ENCODE results near the gene HYAL1. TPM values are rescaled to one million over a fixed set of nuclear protein-coding genes. Genes with fewer than 3 reads are reported as not detected.

Gene HYAL1
- total and polyA plus RNA-seq, 4 donors = 1.6 to 9.3 (median 4.3) TPM

DNA sequence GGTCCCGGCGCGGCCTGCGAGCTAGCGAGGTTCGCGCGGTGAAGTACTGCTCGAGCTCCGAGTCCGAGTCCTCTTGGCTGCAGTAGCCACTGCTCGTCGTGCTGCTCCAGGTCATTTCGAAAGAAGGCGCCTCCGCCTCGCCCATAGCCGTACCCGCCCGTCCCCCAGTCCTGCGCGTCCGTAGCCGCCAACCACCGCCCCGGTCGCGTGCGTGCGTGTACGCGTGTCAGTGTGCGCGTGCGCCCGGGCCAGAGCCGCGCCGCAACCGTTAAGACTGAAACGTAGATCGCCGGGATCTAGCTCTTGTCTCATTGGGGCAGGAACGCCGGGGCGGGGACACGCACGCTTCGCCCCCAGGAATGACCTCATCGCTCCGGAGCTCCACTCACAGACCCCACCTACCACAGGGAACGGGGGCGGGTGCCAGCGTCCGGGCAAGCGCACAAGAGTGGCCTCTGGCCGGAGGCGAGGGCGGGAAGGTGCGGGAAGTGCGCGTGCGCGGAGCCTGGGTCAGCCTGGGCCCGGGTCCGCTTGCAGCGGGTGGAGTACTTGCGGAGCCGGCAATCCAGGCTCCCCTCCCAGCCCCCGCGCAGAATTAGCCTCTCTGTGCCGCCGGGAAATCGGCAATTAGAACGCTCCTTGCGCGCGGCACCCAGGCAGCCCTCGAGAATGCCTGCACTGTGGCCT lies 33.9 kb upstream of the HYAL1 start:
- WGBS, 2 donors = 0% methylated on average over 67 to 79 of the region's 79 CpGs
- Histone ChIP-seq H3K4me3 (ENCODE audit: low read length in 2 of 2) (peak overlapping the region; percentile 51 to 78), H3K4me1 (ENCODE audit: control insufficient read depth in 1 of 2, insufficient read depth in 2 of 2, low read length in 2 of 2) (peaks cover 0 to 5% of the 10 kb centered on the region in 2 donors), H3K27me3 (ENCODE audit: control insufficient read depth in 1 of 2, insufficient read depth in 2 of 2, low read length in 1 of 2) (no peaks in the 10 kb centered on the region), H3K36me3 (ENCODE audit: control insufficient read depth in 1 of 2, insufficient read depth in 2 of 2, low read length in 1 of 2) (no peaks in the 10 kb centered on the region), H3K9me3 (ENCODE audit: control insufficient read depth, low read length) (no peaks in the 10 kb centered on the region), H3K27ac (ENCODE audit: low read depth in 1 of 2, low read length in 2 of 2) (peak overlapping the region; percentile 17 to 86)
- intact Hi-C loops (cut with DNase I) = no loop called here
- DNase-seq = peak; percentile 100
- peak; percentile 93 for ATAC-seq (ENCODE audit: low FRiP score)

DNA sequence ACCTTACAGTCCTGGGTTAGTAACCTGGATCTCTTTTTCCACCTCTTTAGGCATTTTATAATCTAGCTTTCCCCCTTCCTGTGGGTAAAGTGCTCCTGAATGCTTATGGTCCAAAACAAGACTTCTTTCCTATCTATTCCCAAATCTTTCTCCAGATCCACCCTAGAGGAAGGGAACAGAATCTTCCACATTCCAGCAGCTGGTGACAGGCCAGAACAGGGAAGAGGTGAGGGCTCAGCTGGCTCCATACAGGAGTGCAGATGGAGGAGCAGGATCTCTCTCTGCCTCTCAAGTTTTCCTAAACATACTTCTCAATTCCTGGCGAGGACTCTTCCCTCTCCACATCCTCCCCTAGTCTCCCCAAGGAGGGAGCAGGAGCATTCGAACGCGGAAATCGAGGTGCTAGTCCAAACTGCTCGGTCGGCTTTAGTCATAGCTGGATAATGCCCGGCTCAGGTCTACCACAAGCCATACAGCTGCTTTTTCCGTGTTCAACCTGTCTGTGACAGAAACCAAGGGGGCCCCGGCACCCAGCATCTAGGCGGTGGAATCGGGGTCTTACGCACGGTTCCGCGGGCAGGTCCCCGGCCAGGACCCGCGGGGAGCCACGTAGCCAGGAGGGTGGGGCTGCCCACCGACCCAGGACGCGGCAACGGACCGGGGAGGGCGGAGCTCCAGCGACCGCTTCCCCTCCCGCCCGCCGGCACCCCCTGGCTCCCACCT lies 33.2 kb upstream of the HYAL1 start:
- intact Hi-C loops (cut with DNase I) = no loop called here
- Histone ChIP-seq H3K27ac (ENCODE audit: low read depth in 1 of 2, low read length in 2 of 2) (peak overlapping the region; percentile 17 to 86), H3K4me3 (ENCODE audit: low read length in 2 of 2) (peak overlapping the region; percentile 51 to 78), H3K4me1 (ENCODE audit: control insufficient read depth in 1 of 2, insufficient read depth in 2 of 2, low read length in 2 of 2) (peaks cover 0 to 5% of the 10 kb centered on the region in 2 donors), H3K36me3 (ENCODE audit: control insufficient read depth in 1 of 2, insufficient read depth in 2 of 2, low read length in 1 of 2) (no peaks in the 10 kb centered on the region), H3K27me3 (ENCODE audit: control insufficient read depth in 1 of 2, insufficient read depth in 2 of 2, low read length in 1 of 2) (no peaks in the 10 kb centered on the region), H3K9me3 (ENCODE audit: control insufficient read depth, low read length) (no peaks in the 10 kb centered on the region)
- WGBS, 2 donors = 1% methylated on average over 26 to 31 of the region's 31 CpGs
- no peak for DNase-seq
- ATAC-seq (ENCODE audit: low FRiP score) = no peak

DNA sequence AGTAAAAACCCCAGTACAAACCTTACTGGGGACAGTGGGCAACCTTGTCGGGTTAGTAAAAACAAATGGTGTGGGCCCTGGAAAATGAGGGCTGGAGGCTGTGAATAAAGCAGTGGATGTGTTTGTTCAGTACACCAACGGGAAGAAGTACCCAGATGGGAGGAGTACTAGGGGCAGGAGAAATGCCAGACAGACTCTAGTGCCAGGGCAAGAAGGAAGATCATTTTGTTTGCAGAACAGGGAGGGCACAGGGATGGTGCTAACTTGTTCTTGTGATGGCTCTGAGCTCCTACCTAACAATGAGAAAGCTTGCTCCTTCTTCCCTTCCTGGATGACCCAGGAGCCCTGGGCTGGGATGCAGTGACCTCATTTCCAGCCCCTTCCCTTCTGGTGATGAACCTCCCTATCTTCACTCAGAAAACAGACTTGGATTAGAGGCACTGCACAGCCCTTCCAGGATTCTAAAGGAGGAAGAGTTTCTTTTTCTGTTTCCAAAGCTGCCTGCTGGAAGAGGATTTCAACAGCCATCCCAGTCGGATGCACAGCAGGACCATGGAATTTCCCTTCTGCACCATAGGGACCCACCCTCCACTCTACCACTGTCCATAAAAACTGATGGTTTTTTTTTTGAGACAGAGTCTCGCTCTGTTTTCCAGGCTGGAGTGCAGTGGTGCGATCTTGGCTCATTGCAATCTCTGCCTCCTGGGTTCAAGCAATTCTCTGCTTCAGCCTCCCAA lies 31.1 kb upstream of the HYAL1 start:
- intact Hi-C loops (cut with DNase I) = no loop called here

DNA sequence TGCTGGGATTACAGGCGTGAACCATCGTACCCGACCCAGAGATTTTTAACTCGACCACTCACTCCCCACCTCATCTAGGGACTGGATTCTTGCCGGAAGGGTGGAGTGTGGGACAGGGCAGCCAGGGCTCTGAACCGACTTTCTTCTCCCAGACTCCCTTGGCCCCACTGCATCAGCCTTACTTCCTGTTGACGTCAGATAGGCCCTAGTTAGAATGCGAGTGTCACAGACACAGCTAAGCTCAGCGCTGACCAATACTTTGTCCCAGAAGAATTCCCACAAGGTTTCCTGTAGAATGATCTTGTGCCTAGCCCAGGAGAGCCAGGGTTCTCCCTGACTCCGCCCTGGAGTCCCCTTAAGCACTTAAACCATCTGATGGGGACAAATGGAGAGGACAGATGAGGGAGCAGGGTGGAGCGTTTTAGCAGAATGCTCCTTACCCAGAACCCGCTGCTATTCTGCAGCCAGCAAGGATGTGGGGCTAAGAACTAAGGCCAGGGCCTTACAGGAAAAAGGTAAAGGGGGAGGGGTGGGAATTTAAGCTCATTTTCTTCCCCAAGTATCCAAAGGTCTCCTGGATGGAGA lies 30.5 kb upstream of the HYAL1 start:
- 34 to 43% methylated on average over 12 of the region's 12 CpGs for WGBS, 2 donors
- peaks cover 0 to 5% of the 10 kb centered on the region in 2 donors for H3K4me1 ChIP-seq (ENCODE audit: control insufficient read depth in 1 of 2, insufficient read depth in 2 of 2, low read length in 2 of 2)
- no peaks in the 10 kb centered on the region for H3K27me3 ChIP-seq (ENCODE audit: control insufficient read depth in 1 of 2, insufficient read depth in 2 of 2, low read length in 1 of 2)
- H3K9me3 ChIP-seq (ENCODE audit: control insufficient read depth, low read length) = no peaks in the 10 kb centered on the region
- H3K36me3 ChIP-seq (ENCODE audit: control insufficient read depth in 1 of 2, insufficient read depth in 2 of 2, low read length in 1 of 2) = peaks cover 0 to 7% of the 10 kb centered on the region in 2 donors
- intact Hi-C loops (cut with DNase I) = no loop called here
- no peak overlapping the region for H3K4me3 ChIP-seq (ENCODE audit: low read length in 2 of 2)
- H3K27ac ChIP-seq (ENCODE audit: low read depth in 1 of 2, low read length in 2 of 2) = peak overlapping the region in 1 of 2 donors; percentile 35
- DNase-seq (no peak), ATAC-seq (ENCODE audit: low FRiP score) (no peak)

More for the DNA sequence above, 31.1 kb upstream of the HYAL1 start:
- H3K27me3 ChIP-seq (ENCODE audit: control insufficient read depth in 1 of 2, insufficient read depth in 2 of 2, low read length in 1 of 2) = no peaks in the 10 kb centered on the region
- ATAC-seq (ENCODE audit: low FRiP score) (no peak), DNase-seq (no peak)
- peaks cover 0 to 7% of the 10 kb centered on the region in 2 donors for H3K36me3 ChIP-seq (ENCODE audit: control insufficient read depth in 1 of 2, insufficient read depth in 2 of 2, low read length in 1 of 2)
- no peak overlapping the region for H3K4me3 ChIP-seq (ENCODE audit: low read length in 2 of 2)
- 46 to 48% methylated on average over 5 of the region's 5 CpGs for WGBS, 2 donors
- no peaks in the 10 kb centered on the region for H3K9me3 ChIP-seq (ENCODE audit: control insufficient read depth, low read length)
- peak overlapping the region in 1 of 2 donors; percentile 35 for H3K27ac ChIP-seq (ENCODE audit: low read depth in 1 of 2, low read length in 2 of 2)
- H3K4me1 ChIP-seq (ENCODE audit: control insufficient read depth in 1 of 2, insufficient read depth in 2 of 2, low read length in 2 of 2) = peaks cover 0 to 5% of the 10 kb centered on the region in 2 donors

DNA sequence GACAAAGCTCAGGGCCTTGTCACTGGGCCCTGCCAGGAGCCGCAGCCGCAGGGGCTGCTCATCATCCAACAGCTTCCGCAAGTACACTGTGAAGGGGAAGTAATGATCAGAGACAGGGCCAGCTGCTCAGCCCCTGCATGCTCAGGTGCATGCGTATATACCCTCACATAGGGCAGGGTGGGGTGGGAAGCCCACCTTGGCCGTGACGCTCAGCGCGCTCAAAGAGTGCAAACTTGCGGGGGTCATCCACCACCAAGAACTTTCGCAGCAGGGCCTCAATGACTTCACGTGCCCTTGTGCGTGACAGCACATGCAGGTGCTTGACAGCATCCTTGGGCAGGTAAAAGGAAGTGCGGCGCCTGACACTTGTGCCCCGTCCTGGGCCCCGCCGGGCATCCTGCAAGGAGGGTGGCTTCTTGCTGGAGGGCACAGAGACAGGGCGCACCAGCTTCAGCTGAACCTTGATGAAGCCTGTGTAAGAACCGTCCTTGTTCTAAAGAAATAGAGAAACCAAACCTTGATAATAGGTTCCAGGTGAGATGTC lies 28.1 kb upstream of the HYAL1 start:
- Histone ChIP-seq H3K4me3 (ENCODE audit: low read length in 2 of 2) (no peak overlapping the region), H3K9me3 (ENCODE audit: control insufficient read depth, low read length) (no peaks in the 10 kb centered on the region), H3K4me1 (ENCODE audit: control insufficient read depth in 1 of 2, insufficient read depth in 2 of 2, low read length in 2 of 2) (peaks cover 0 to 5% of the 10 kb centered on the region in 2 donors), H3K36me3 (ENCODE audit: control insufficient read depth in 1 of 2, insufficient read depth in 2 of 2, low read length in 1 of 2) (peaks cover 0 to 7% of the 10 kb centered on the region in 2 donors), H3K27ac (ENCODE audit: low read depth in 1 of 2, low read length in 2 of 2) (no peak overlapping the region), H3K27me3 (ENCODE audit: control insufficient read depth in 1 of 2, insufficient read depth in 2 of 2, low read length in 1 of 2) (no peaks in the 10 kb centered on the region)
- intact Hi-C loops (cut with DNase I) = no loop called here
- 95% methylated on average over 19 of the region's 19 CpGs for WGBS, 2 donors
- no peak for DNase-seq
- ATAC-seq (ENCODE audit: low FRiP score) = no peak

DNA sequence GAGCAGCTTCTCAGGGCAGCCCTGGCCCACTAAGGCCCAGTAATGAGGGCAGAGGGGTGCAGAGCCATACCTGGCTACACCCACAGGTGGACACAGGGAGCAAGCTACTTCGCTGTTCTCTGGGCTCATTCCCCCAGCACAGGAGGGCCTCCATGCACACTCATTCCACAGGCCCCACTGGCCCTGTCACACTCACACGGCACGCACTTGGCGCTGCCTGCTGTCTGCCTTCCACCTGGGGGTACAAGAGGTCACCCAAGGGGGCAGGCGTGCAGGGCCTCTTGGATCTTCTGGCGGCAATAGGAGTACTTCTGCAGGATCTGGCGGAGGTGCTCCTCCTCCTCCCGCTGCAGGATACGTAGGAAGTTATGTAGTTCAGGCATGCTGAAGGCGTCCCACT lies 27.0 kb upstream of the HYAL1 start:
- Histone ChIP-seq H3K9me3 (ENCODE audit: control insufficient read depth, low read length) (no peaks in the 10 kb centered on the region), H3K4me1 (ENCODE audit: control insufficient read depth in 1 of 2, insufficient read depth in 2 of 2, low read length in 2 of 2) (peaks cover 0 to 5% of the 10 kb centered on the region in 2 donors), H3K36me3 (ENCODE audit: control insufficient read depth in 1 of 2, insufficient read depth in 2 of 2, low read length in 1 of 2) (peaks cover 0 to 7% of the 10 kb centered on the region in 2 donors), H3K27ac (ENCODE audit: low read depth in 1 of 2, low read length in 2 of 2) (no peak overlapping the region), H3K27me3 (ENCODE audit: control insufficient read depth in 1 of 2, insufficient read depth in 2 of 2, low read length in 1 of 2) (no peaks in the 10 kb centered on the region), H3K4me3 (ENCODE audit: low read length in 2 of 2) (no peak overlapping the region)
- DNase-seq (peak in 1 of 2 donors; percentile 42), ATAC-seq (ENCODE audit: low FRiP score) (no peak)
- WGBS, 2 donors = 89 to 90% methylated on average over 10 of the region's 10 CpGs
- intact Hi-C loops (cut with DNase I) = no loop called here

DNA sequence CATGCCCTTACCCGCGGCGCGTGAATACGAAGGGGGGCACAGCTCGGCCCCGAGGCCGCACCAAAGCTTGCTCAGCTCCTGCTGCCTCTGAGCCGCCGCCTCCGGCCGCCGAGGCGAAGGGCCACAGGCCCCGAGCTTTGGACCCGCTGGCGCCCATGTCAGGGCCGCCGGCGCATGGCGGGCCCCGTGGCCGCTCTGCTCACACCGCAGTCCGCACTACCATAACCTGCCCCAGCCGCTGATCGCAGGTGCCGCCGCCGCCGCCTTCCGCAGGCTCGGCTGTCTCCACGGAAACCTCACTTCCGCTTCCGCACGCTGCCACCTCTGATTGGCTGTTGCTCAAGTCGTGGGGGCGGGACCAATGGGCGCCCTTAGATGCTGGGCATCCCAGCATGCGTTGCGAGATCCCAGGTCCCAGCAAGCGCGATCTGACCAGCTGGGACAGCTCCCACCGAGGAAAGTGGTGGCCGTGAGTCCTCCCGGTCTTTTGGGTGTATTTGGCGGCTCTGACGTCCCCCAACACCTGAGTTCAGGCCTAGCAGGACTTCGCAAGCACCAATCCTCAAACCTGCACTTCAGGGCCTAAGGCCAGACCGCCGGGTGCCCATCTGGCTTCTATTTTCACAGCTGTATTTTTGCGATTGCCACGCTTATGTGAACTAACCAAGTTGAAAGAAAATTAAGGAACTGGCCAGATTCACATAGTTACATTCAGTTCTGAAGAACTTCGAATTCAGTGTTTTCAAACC lies 24.7 kb upstream of the HYAL1 start, which contains the start of gene TUSC2:
Gene TUSC2, minus strand, starts transcription at position 281 of the 749 bp plus-strand sequence. Its CDS starts 124 bp downstream, at position 157.
- peak; percentile 98 to 99 for DNase-seq
- peaks cover 0 to 7% of the 10 kb centered on the region in 2 donors for H3K36me3 ChIP-seq (ENCODE audit: control insufficient read depth in 1 of 2, insufficient read depth in 2 of 2, low read length in 1 of 2)
- no peaks in the 10 kb centered on the region for H3K9me3 ChIP-seq (ENCODE audit: control insufficient read depth, low read length)
- no peaks in the 10 kb centered on the region for H3K27me3 ChIP-seq (ENCODE audit: control insufficient read depth in 1 of 2, insufficient read depth in 2 of 2, low read length in 1 of 2)
- 1% methylated on average over 49 to 55 of the region's 55 CpGs for WGBS, 2 donors
- intact Hi-C loops (cut with DNase I) = no loop called here
- peak within 1 kb of the TSS; percentile 12 to 81 for H3K4me3 ChIP-seq (ENCODE audit: low read length in 2 of 2)
- ATAC-seq (ENCODE audit: low FRiP score) = peak; percentile 92
- no peaks in the 10 kb centered on the region for H3K4me1 ChIP-seq (ENCODE audit: control insufficient read depth in 1 of 2, insufficient read depth in 2 of 2, low read length in 2 of 2)
- H3K27ac ChIP-seq (ENCODE audit: low read depth in 1 of 2, low read length in 2 of 2) = peak within 1 kb of the TSS in 1 of 2 donors; percentile 29
